ENCODE results near the gene ALDH6A1. TPM values are rescaled to one million over a fixed set of nuclear protein-coding genes. Genes with fewer than 3 reads are reported as not detected.

Gene ALDH6A1
- total and polyA plus RNA-seq, 2 experiments from 2014 or later: 76.8 to 83.8 TPM

- 96% methylated on average over 8 of the region's 8 CpGs for WGBS (ENCODE audit: low lambda C conversion rate, missing lambda C conversion rate)
These were observed 5.2 kb upstream of the ALDH6A1 start for GRCh38 chr14:74089251-74090020.

GRCh38 chr14:74085828-74086227, 1.6 kb upstream of the ALDH6A1 start:
- Histone ChIP-seq H4K20me1 (ENCODE audit: insufficient read depth, poor library complexity, severe bottlenecking) (no peaks in the 10 kb centered on the region), H3K9me2 (replicated peaks; ENCODE audit: insufficient read depth) (no peaks in the 10 kb centered on the region), H3K4me2 (peak overlapping the region; percentile 84), H2AFZ (no peak overlapping the region), H3K79me2 (peaks cover 41% of the 10 kb centered on the region), H3K4me3 (peak overlapping the region; percentile 32), H3K4me1 (ENCODE audit: insufficient read depth) (peaks cover 9% of the 10 kb centered on the region), H3K36me3 (replicated peaks; ENCODE audit: insufficient read depth, low read depth) (no peaks in the 10 kb centered on the region), H3K27ac (peak overlapping the region; percentile 78), H3K9me3 (ENCODE audit: low read depth) (no peaks in the 10 kb centered on the region), H3K27me3 (no peaks in the 10 kb centered on the region)
- no peak for TF ChIP-seq EZH2phosphoT487 (IDR thresholded peaks at IDR 0.05; ENCODE audit: low read depth, severe bottlenecking, unreplicated experiment)
- TF ChIP-seq CTCF (IDR thresholded peaks at IDR 0.05; ENCODE audit: poor library complexity): no peak
- no peak for TF ChIP-seq EZH2 (IDR thresholded peaks at IDR 0.05; ENCODE audit: borderline replicate concordance)
- WGBS (ENCODE audit: low lambda C conversion rate, missing lambda C conversion rate): 78% methylated on average over 1 of the region's 1 CpG
- peak; percentile 11 for DNase-seq (ENCODE audit: low spot score)

More at GRCh38 chr14:74089251-74090020, 5.2 kb upstream of the ALDH6A1 start:
- no peaks in the 10 kb centered on the region for H3K9me3 ChIP-seq (ENCODE audit: low read depth)
- peaks cover 6% of the 10 kb centered on the region for H3K4me1 ChIP-seq (ENCODE audit: insufficient read depth)
- H3K27ac ChIP-seq: no peak overlapping the region
- H3K79me2 ChIP-seq: peaks cover 30% of the 10 kb centered on the region
- no peaks in the 10 kb centered on the region for H4K20me1 ChIP-seq (ENCODE audit: insufficient read depth, poor library complexity, severe bottlenecking)
- no peak for TF ChIP-seq EZH2 (IDR thresholded peaks at IDR 0.05; ENCODE audit: borderline replicate concordance)
- TF ChIP-seq CTCF (IDR thresholded peaks at IDR 0.05; ENCODE audit: poor library complexity): no peak
- no peak for TF ChIP-seq EZH2phosphoT487 (IDR thresholded peaks at IDR 0.05; ENCODE audit: low read depth, severe bottlenecking, unreplicated experiment)
- H3K27me3 ChIP-seq: no peaks in the 10 kb centered on the region
- H2AFZ ChIP-seq: no peak overlapping the region
- no peak overlapping the region for H3K4me2 ChIP-seq
- no peak overlapping the region for H3K4me3 ChIP-seq
- H3K36me3 ChIP-seq (replicated peaks; ENCODE audit: insufficient read depth, low read depth): no peaks in the 10 kb centered on the region
- H3K9me2 ChIP-seq (replicated peaks; ENCODE audit: insufficient read depth): no peaks in the 10 kb centered on the region
- DNase-seq (ENCODE audit: low spot score): no peak

- Histone ChIP-seq H3K9me3 (ENCODE audit: low read depth) (no peaks in the 10 kb centered on the region), H3K4me1 (ENCODE audit: insufficient read depth) (peaks cover 9% of the 10 kb centered on the region), H3K79me2 (peaks cover 41% of the 10 kb centered on the region), H3K36me3 (replicated peaks; ENCODE audit: insufficient read depth, low read depth) (no peaks in the 10 kb centered on the region), H3K4me3 (peak overlapping the region; percentile 32), H3K27me3 (no peaks in the 10 kb centered on the region), H4K20me1 (ENCODE audit: insufficient read depth, poor library complexity, severe bottlenecking) (no peaks in the 10 kb centered on the region), H2AFZ (peak overlapping the region; percentile 38), H3K27ac (peak overlapping the region; percentile 78), H3K9me2 (replicated peaks; ENCODE audit: insufficient read depth) (no peaks in the 10 kb centered on the region), H3K4me2 (peak overlapping the region; percentile 84)
- TF ChIP-seq EZH2 (IDR thresholded peaks at IDR 0.05; ENCODE audit: borderline replicate concordance) (no peak), EZH2phosphoT487 (IDR thresholded peaks at IDR 0.05; ENCODE audit: low read depth, severe bottlenecking, unreplicated experiment) (no peak), CTCF (IDR thresholded peaks at IDR 0.05; ENCODE audit: poor library complexity) (no peak)
- DNase-seq (ENCODE audit: low spot score): peak; percentile 36
- 2% methylated on average over 26 of the region's 26 CpGs for WGBS (ENCODE audit: low lambda C conversion rate, missing lambda C conversion rate)
These were observed 889 bp upstream of the ALDH6A1 start for GRCh38 chr14:74085047-74085637.

Measured in hepatocyte (in vitro differentiated cells).